Fibroblast of lung (primary cell): ENCODE results near the gene ABLIM2. TPM values are rescaled to one million over a fixed set of nuclear protein-coding genes. Genes with fewer than 3 reads are reported as not detected.

Experiments
- DNase-seq, 2 donors: peaks; one replicate each; pipeline versions ENCODE4 v3.0.0 to v3.0.0-alpha.2; 2010; ENCODE audit warnings: low read depth in 2 of 2
- H2AFZ ChIP-seq: 2 replicates; pipeline ENCODE4 v1.5.1; 2012; ENCODE audit warnings: low read length, control low read depth, inconsistent platforms
- H3K27ac ChIP-seq: 2 replicates; pipeline ENCODE4 v1.5.1; 2011; ENCODE audit warnings: low read length, control low read depth; ENCODE audit not compliant: insufficient read depth
- H3K27me3 ChIP-seq: 2 replicates; pipeline ENCODE4 v1.5.1; 2011; ENCODE audit warnings: mild to moderate bottlenecking, low read length; ENCODE audit not compliant: control insufficient read depth, insufficient read depth
- H3K36me3 ChIP-seq: 2 replicates; pipeline ENCODE4 v1.5.1; 2011; ENCODE audit warnings: low read length; ENCODE audit not compliant: control insufficient read depth, insufficient read depth
- H3K4me1 ChIP-seq: 2 replicates; pipeline ENCODE4 v1.5.1; 2011; ENCODE audit warnings: low read length; ENCODE audit not compliant: control insufficient read depth, insufficient read depth; ENCODE audit errors: extremely low read depth
- H3K4me2 ChIP-seq: 2 replicates; pipeline ENCODE4 v1.5.1; 2011; ENCODE audit warnings: low read length, control low read depth; ENCODE audit not compliant: insufficient read depth; ENCODE audit errors: extremely low read depth
- H3K4me3 ChIP-seq, 4 experiments: fragments of 200-600 bp in 1 of 4; sonication (generic) in 1 of 4; replicated peaks in 1 of 4; 2 replicates each; pipeline ENCODE4 v1.5.1; 2011 to 2016; ENCODE audit warnings: low read length in 4 of 4, low read depth in 3 of 4, mild to moderate bottlenecking in 3 of 4, control low read depth in 2 of 4, inconsistent platforms in 1 of 4, mixed read lengths in 1 of 4; ENCODE audit not compliant: insufficient read depth in 1 of 4; ENCODE audit errors: control extremely low read depth in 1 of 4
- H3K79me2 ChIP-seq: 2 replicates; pipeline ENCODE4 v1.5.1; 2012; ENCODE audit warnings: mild to moderate bottlenecking, low read length, inconsistent platforms; ENCODE audit not compliant: control insufficient read depth, insufficient read depth
- H3K9ac ChIP-seq: 2 replicates; pipeline ENCODE4 v1.5.1; 2011; ENCODE audit warnings: mild to moderate bottlenecking, low read length, control low read depth; ENCODE audit not compliant: insufficient read depth
- H3K9me3 ChIP-seq: 2 replicates; pipeline ENCODE4 v1.5.1; 2012; ENCODE audit warnings: low read depth, low read length; ENCODE audit not compliant: control insufficient read depth, insufficient read depth
- H4K20me1 ChIP-seq: 2 replicates; pipeline ENCODE4 v1.5.1; 2011; ENCODE audit warnings: low read length; ENCODE audit not compliant: control insufficient read depth, insufficient read depth; ENCODE audit errors: extremely low read depth
- EZH2 ChIP-seq: IDR thresholded peaks from 2 replicates; pipeline ENCODE4 v1.5.1; 2012; ENCODE audit warnings: low read length, control low read depth, mild to moderate bottlenecking; ENCODE audit errors: missing control alignments
- polyA plus RNA-seq, 2 donors: library from polyadenylated mRNA; depleted of rRNA in 1 of 2; stranded (reverse) in 1 of 2; unstranded in 1 of 2; fragments of >200 nt; gene quantifications; 2 replicates each; pipeline ENCODE4 v1.2.1, GENCODE V29; 2011 to 2012; ENCODE audit warnings: missing spikeins in 1 of 2
- total RNA-seq: library from RNA; depleted of rRNA; stranded (reverse); fragments of >200 nt; gene quantifications from 2 replicates; pipeline ENCODE4 v1.2.1, GENCODE V29; 2014
- TF ChIP-seq, protein P1 (sequence below), 2 donors: IDR thresholded peaks in 1 of 2; conservative IDR thresholded peaks in 1 of 2; 1 replicate in 1 of 2; 2 replicates in 1 of 2; pipeline ENCODE4 v1.5.1; 2011 to 2012; ENCODE audit warnings: low read length in 2 of 2, control low read depth in 1 of 2, inconsistent platforms in 1 of 2, low read depth in 1 of 2, mild to moderate bottlenecking in 1 of 2

Gene ABLIM2
- total and polyA plus RNA-seq, 2 donors (not counting 1 experiment from before 2014, with no cell fraction given): 0.66 to 2.6 TPM

DNA sequence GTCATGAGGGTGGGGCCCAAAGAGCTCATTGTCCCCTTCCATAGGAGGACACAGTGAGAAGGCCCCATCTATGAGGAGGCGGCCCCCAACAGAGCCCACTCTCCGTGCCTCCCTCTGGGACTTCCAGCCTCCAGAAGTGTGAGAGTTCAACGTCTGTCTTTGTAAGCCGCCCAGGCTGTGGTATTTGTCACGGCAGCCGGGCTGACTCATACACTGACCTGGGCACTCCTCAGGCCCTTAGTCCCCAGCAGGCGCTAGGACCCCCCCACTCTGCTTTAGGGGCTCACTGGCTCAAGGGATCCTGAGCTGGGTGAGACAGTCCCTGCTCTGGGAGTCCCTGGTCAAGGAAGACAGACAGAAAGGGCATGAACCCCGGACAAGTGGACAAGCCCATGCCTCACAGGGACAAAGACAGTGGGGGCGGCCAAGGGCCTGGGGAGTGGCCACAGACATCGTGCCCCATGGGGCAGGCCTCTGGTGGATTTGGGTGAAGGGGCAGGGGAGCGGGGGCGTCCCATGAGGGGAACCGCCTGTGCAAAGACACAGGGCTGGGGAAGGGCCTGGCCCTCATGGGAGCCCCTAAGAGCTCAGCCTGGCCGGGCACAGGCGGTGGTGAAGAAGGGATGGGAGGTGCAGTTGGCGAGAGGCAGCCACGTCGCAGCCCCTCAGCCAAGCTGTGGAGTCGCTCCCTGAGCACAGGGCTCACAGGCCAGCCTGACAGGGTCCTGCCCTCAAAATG lies 21.5 kb downstream of the ABLIM2 start:
- H2AFZ ChIP-seq: no peak overlapping the region
- H3K9ac ChIP-seq: no peak overlapping the region
- H3K27me3 ChIP-seq: no peaks in the 10 kb centered on the region
- no peaks in the 10 kb centered on the region for H4K20me1 ChIP-seq
- H3K4me2 ChIP-seq: no peak overlapping the region
- no peaks in the 10 kb centered on the region for H3K79me2 ChIP-seq
- H3K27ac ChIP-seq: no peak overlapping the region
- H3K36me3 ChIP-seq: no peaks in the 10 kb centered on the region
- H3K9me3 ChIP-seq: no peaks in the 10 kb centered on the region
- H3K4me3 ChIP-seq: no peak overlapping the region
- no peak for TF ChIP-seq EZH2
- TF ChIP-seq, protein P1, sequence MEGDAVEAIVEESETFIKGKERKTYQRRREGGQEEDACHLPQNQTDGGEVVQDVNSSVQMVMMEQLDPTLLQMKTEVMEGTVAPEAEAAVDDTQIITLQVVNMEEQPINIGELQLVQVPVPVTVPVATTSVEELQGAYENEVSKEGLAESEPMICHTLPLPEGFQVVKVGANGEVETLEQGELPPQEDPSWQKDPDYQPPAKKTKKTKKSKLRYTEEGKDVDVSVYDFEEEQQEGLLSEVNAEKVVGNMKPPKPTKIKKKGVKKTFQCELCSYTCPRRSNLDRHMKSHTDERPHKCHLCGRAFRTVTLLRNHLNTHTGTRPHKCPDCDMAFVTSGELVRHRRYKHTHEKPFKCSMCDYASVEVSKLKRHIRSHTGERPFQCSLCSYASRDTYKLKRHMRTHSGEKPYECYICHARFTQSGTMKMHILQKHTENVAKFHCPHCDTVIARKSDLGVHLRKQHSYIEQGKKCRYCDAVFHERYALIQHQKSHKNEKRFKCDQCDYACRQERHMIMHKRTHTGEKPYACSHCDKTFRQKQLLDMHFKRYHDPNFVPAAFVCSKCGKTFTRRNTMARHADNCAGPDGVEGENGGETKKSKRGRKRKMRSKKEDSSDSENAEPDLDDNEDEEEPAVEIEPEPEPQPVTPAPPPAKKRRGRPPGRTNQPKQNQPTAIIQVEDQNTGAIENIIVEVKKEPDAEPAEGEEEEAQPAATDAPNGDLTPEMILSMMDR (conservative IDR thresholded peaks at IDR 0.05 in 1 of 2, IDR thresholded peaks at IDR 0.05 in 1 of 2; ENCODE audit: low read depth in 1 of 2, low read length in 2 of 2): no peak
- peaks cover 8% of the 10 kb centered on the region for H3K4me1 ChIP-seq
- no peak for DNase-seq

DNA sequence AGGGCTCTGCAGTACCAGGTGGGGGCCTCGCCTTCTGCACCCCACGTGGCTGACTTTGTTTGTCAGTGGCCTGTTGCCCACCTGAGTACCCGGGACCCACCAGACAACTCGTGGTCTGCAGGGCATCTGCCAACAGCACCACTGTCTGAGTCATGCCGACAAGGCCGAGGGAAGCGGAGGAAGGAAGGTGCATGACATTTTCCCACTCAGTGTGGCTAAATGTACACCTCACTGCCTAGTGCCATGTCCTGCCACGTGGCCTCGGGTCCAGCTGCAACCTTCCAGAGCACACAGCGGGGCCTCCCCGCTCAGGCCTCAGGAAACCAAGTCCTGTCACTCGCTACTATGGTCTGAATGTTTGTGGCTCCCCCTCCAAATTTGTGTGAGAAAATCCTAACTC lies 22.1 kb downstream of the ABLIM2 start:
- no peak for TF ChIP-seq EZH2
- TF ChIP-seq, protein P1 (conservative IDR thresholded peaks at IDR 0.05 in 1 of 2, IDR thresholded peaks at IDR 0.05 in 1 of 2; ENCODE audit: low read depth in 1 of 2, low read length in 2 of 2): no peak
- Histone ChIP-seq H3K36me3 (no peaks in the 10 kb centered on the region), H2AFZ (no peak overlapping the region), H3K27ac (no peak overlapping the region), H3K4me3 (no peak overlapping the region), H3K27me3 (no peaks in the 10 kb centered on the region), H3K79me2 (no peaks in the 10 kb centered on the region), H3K4me1 (peaks cover 8% of the 10 kb centered on the region), H4K20me1 (no peaks in the 10 kb centered on the region), H3K9ac (no peak overlapping the region), H3K9me3 (no peaks in the 10 kb centered on the region), H3K4me2 (no peak overlapping the region)
- no peak for DNase-seq

DNA sequence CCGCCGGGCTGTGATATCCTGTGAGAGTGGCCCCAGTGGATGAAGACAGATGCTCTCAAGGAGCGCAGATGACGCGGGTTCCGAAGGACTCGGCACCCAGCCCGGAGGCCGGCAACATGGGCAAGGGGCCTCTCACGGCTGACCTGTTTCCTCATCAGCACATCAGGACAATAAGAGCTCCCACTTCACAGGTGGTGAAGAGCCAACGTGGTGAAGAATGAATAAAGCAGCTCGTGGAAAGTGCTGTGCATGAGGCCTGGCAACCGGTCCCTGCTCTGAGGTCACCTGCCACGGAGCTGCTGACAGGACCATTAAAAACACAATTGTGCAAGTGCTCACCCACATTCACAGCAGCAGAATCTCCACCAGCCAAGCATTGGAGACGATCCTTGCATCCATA lies 22.9 kb downstream of the ABLIM2 start:
- TF ChIP-seq EZH2: no peak
- TF ChIP-seq, protein P1 (conservative IDR thresholded peaks at IDR 0.05 in 1 of 2, IDR thresholded peaks at IDR 0.05 in 1 of 2; ENCODE audit: low read depth in 1 of 2, low read length in 2 of 2): no peak
- Histone ChIP-seq H3K79me2 (no peaks in the 10 kb centered on the region), H3K36me3 (no peaks in the 10 kb centered on the region)

More for the DNA sequence above, 22.9 kb downstream of the ABLIM2 start:
- no peak overlapping the region for H3K4me2 ChIP-seq
- no peaks in the 10 kb centered on the region for H3K9me3 ChIP-seq
- no peak overlapping the region for H3K4me3 ChIP-seq
- no peaks in the 10 kb centered on the region for H3K27me3 ChIP-seq
- H2AFZ ChIP-seq: no peak overlapping the region
- no peaks in the 10 kb centered on the region for H4K20me1 ChIP-seq
- no peak overlapping the region for H3K27ac ChIP-seq
- no peak for DNase-seq
- H3K9ac ChIP-seq: no peak overlapping the region
- H3K4me1 ChIP-seq: peaks cover 8% of the 10 kb centered on the region
